ENCODE measurements around the gene ASTN2.

Gene ASTN2

DNA sequence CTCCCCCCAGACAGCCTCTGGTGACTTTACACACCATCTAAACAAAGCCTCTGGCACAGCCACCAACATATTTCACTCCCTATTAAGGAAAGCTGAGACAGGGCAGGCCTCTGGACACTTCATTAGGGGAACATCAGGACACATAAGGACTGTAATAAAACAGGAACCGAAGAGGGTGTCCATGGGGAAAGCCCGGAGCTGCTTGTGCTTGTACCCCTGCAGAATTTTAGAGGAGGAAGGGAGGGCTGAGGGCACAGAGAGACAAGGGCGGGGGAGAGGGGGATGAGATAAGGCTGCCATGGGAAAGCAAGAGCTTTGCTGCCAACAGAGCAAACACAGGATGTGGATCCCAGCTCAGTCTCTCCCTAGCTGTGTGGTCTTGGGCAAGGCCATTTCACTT is 138.4 kb downstream of the ASTN2 start:
- Histone ChIP-seq H3K27ac (ENCODE audit: low read depth, low read length) (no peak overlapping the region), H3K9me3 (ENCODE audit: insufficient read depth, low read depth, low read length) (no peaks in the 10 kb centered on the region), H3K27me3 (ENCODE audit: insufficient read depth, low read length) (no peaks in the 10 kb centered on the region), H3K9ac (ENCODE audit: low read depth, low read length) (no peak overlapping the region), H3K4me1 (ENCODE audit: insufficient read depth, low read length) (peaks cover 5% of the 10 kb centered on the region; the same call in 1 of the 2 replicates), H3K36me3 (ENCODE audit: insufficient read depth, low read length) (no peaks in the 10 kb centered on the region), H3K4me3 (ENCODE audit: low read length) (no peak overlapping the region)
- WGBS = 87% methylated on average over 3 of the region's 3 CpGs

DNA sequence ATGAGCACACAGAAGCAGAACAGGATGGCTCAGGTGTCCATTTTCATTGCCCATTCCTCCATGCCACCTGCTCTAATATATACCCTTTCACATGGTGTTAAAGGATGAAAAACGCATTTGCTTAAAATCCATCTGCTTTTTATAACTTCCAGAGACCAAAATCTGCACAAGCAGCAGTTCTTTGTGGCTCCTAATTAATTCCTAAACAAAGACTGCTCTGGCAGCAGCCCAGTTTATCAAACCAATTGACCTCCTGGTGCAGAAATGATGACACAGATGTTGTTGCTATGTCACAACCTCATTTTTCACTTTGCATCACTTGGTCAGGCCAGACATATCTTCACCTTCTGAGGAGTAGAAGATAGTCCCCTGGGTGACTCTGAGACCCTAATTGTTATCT is 141.2 kb downstream of the ASTN2 start:
- Histone ChIP-seq H3K4me1 (ENCODE audit: insufficient read depth, low read length) (peaks cover 15% of the 10 kb centered on the region), H3K36me3 (ENCODE audit: insufficient read depth, low read length) (no peaks in the 10 kb centered on the region)
- WGBS = 94% methylated on average over 1 of the region's 1 CpG

DNA sequence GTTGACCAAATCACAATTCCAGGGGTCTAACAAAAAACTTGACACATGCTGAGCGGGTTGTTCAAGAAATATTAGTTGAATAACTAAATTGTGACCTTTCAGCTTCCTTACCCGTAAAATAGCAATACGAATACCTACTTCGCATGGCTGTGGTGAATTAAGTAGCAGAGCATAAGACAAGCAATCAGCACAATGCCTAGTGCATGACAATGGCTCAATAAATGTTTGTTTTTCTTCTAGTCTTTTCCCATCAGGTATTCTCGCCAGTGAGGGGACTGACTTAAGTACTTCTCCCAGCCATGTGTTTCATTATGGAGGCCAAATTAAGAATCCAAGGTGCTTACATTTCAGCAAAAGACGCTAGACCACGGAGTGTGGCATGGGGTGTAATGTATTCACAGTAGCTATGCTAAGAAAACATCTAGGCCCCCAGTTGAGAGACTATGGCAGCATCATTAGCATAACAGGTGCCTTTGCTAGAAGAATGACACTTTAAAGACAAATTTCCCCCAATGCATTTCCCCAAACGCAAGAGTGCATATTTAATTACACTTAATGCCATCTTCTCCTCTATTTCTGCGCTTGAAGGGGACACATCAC is 145.9 kb downstream of the ASTN2 start:
- Histone ChIP-seq H3K9ac (ENCODE audit: low read depth, low read length) (no peak overlapping the region), H3K4me3 (ENCODE audit: low read length) (no peak overlapping the region), H3K27me3 (ENCODE audit: insufficient read depth, low read length) (peaks cover 20% of the 10 kb centered on the region), H3K4me1 (ENCODE audit: insufficient read depth, low read length) (peaks cover 15% of the 10 kb centered on the region), H3K27ac (ENCODE audit: low read depth, low read length) (no peak overlapping the region), H3K36me3 (ENCODE audit: insufficient read depth, low read length) (no peaks in the 10 kb centered on the region), H3K9me3 (ENCODE audit: insufficient read depth, low read depth, low read length) (no peaks in the 10 kb centered on the region)
- WGBS = 42% methylated on average over 9 of the region's 9 CpGs

More for the DNA sequence above, 141.2 kb downstream of the ASTN2 start:
- peaks cover 7% of the 10 kb centered on the region for H3K27me3 ChIP-seq (ENCODE audit: insufficient read depth, low read length)
- H3K9ac ChIP-seq (ENCODE audit: low read depth, low read length) = no peak overlapping the region
- H3K9me3 ChIP-seq (ENCODE audit: insufficient read depth, low read depth, low read length) = no peaks in the 10 kb centered on the region
- H3K4me3 ChIP-seq (ENCODE audit: low read length) = no peak overlapping the region
- H3K27ac ChIP-seq (ENCODE audit: low read depth, low read length) = no peak overlapping the region

DNA sequence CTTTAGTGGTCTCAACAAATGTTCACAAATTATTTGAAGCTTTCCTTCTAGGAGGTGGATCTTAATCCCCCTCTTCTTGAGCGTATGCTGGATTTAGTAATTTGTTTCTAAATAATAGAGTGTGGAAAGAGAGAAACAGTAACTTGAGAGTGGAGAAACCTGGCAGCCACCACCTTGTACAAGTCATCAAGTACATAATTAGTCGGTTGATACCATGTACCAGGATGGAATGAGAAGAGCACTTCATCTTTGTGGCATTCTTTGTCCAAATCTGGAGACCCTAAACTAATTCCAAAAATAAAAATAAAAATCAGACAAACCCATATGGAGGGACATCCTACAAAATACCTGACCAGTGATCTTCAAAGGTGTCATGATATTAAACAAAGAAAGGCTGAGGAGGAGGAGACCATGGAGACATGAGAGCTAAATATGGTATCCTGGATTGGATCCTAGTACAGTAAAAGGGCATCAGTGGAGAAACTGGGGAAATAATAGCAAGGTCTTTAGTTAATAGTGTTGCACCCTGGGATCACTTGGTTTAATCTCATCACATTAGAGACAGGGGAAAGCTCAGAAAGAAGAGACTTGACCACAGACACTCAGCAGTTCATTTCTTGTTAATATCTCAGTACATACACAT is 147.9 kb downstream of the ASTN2 start:
- peaks cover 15% of the 10 kb centered on the region for H3K4me1 ChIP-seq (ENCODE audit: insufficient read depth, low read length)
- H3K27ac ChIP-seq (ENCODE audit: low read depth, low read length) = no peak overlapping the region
- no peak overlapping the region for H3K9ac ChIP-seq (ENCODE audit: low read depth, low read length)
- peaks cover 20% of the 10 kb centered on the region for H3K27me3 ChIP-seq (ENCODE audit: insufficient read depth, low read length)
- H3K36me3 ChIP-seq (ENCODE audit: insufficient read depth, low read length) = no peaks in the 10 kb centered on the region
- 100% methylated on average over 2 of the region's 2 CpGs for WGBS
- H3K4me3 ChIP-seq (ENCODE audit: low read length) = no peak overlapping the region
- no peaks in the 10 kb centered on the region for H3K9me3 ChIP-seq (ENCODE audit: insufficient read depth, low read depth, low read length)

DNA sequence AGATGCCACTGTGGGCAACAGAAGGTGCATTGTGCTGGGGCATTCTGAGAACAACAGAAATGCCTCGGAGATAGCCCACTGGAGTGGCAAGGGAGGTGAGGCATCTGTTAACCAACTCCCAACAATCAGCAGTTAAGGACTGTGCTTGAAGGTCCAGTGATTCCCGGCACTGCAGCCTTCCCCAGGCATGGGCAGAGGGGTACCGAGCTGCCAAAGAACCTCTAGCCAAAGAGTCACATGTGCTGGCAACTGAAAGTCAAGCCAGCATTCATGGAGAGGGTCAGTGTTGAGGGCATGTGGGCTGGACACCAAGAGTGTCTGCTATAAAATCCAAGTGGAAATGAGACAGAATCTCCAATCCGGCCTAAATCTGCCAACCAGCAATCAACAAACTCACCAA is 149.6 kb downstream of the ASTN2 start:
- 95% methylated on average over 3 of the region's 4 CpGs for WGBS
- no peaks in the 10 kb centered on the region for H3K36me3 ChIP-seq (ENCODE audit: insufficient read depth, low read length)

DNA sequence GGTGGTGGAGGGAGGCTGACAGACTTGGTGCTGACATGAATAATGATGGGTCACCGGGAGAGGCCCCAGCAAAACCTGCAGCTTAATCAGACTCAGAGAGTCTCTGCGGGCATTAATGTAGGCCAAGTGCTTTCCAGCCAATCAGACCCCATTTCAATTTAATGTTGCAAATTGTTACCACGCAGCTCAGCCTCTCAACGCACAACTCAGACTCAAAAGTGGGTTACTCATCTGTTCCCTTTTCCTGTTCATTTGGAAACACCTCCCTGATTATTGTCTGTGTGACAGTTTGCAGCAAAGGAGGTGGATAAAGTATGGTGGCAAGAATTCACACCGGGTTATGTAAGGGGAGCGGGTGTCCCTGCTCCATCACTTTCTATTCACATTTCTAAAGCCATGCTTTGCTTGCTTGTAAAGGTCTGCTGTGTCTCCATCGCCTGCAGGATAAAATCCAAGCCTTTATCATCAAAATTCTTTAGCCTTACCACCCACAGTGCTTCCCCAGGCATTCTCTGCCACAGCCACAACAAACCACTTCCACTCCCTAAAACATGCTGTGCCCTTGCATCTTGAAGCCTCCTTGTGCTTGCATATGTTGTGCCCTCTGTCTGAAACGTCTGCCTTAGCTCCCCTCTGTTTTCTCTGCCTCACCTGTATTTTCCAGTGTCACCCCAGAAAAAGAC is 156.5 kb downstream of the ASTN2 start:
- H3K27me3 ChIP-seq (ENCODE audit: insufficient read depth, low read length) = no peaks in the 10 kb centered on the region
- no peak overlapping the region for H3K4me3 ChIP-seq (ENCODE audit: low read length)
- no peaks in the 10 kb centered on the region for H3K9me3 ChIP-seq (ENCODE audit: insufficient read depth, low read depth, low read length)
- WGBS = 70% methylated on average over 7 of the region's 8 CpGs
- H3K9ac ChIP-seq (ENCODE audit: low read depth, low read length) = no peak overlapping the region
- H3K27ac ChIP-seq (ENCODE audit: low read depth, low read length) = no peak overlapping the region
- H3K4me1 ChIP-seq (ENCODE audit: insufficient read depth, low read length) = peaks cover 6% of the 10 kb centered on the region; the same call in 1 of the 2 replicates
- no peaks in the 10 kb centered on the region for H3K36me3 ChIP-seq (ENCODE audit: insufficient read depth, low read length)

More for the DNA sequence above, 149.6 kb downstream of the ASTN2 start:
- H3K4me1 ChIP-seq (ENCODE audit: insufficient read depth, low read length) = peaks cover 15% of the 10 kb centered on the region
- no peak overlapping the region for H3K9ac ChIP-seq (ENCODE audit: low read depth, low read length)
- H3K27ac ChIP-seq (ENCODE audit: low read depth, low read length) = no peak overlapping the region
- H3K9me3 ChIP-seq (ENCODE audit: insufficient read depth, low read depth, low read length) = no peaks in the 10 kb centered on the region
- H3K27me3 ChIP-seq (ENCODE audit: insufficient read depth, low read length) = peaks cover 17% of the 10 kb centered on the region
- H3K4me3 ChIP-seq (ENCODE audit: low read length) = no peak overlapping the region

DNA sequence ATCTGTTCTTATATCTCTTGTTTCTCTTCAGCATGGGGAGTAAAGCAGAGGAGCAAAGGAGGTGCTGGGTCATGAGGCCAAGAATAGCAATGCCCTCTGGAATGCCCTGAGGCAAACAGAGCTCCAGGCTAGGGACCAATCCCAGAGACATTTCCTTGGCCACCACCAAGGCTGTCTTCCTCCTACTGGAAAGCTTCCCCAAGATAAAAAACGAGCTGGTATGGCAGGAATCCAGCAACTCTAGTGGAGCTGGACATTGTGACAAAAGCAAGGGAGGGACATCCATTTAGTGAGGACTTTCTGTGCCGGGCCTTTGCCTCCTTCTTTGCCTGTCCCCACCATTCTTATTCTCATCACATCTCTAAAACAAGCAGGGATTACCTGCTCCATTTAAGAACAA is 161.6 kb downstream of the ASTN2 start:
- Histone ChIP-seq H3K27me3 (ENCODE audit: insufficient read depth, low read length) (no peaks in the 10 kb centered on the region), H3K36me3 (ENCODE audit: insufficient read depth, low read length) (no peaks in the 10 kb centered on the region), H3K4me3 (ENCODE audit: low read length) (no peak overlapping the region), H3K9ac (ENCODE audit: low read depth, low read length) (no peak overlapping the region), H3K9me3 (ENCODE audit: insufficient read depth, low read depth, low read length) (no peaks in the 10 kb centered on the region), H3K27ac (ENCODE audit: low read depth, low read length) (no peak overlapping the region), H3K4me1 (ENCODE audit: insufficient read depth, low read length) (peaks cover 2% of the 10 kb centered on the region; the same call in 1 of the 2 replicates)
- 70% methylated on average over 2 of the region's 2 CpGs for WGBS

DNA sequence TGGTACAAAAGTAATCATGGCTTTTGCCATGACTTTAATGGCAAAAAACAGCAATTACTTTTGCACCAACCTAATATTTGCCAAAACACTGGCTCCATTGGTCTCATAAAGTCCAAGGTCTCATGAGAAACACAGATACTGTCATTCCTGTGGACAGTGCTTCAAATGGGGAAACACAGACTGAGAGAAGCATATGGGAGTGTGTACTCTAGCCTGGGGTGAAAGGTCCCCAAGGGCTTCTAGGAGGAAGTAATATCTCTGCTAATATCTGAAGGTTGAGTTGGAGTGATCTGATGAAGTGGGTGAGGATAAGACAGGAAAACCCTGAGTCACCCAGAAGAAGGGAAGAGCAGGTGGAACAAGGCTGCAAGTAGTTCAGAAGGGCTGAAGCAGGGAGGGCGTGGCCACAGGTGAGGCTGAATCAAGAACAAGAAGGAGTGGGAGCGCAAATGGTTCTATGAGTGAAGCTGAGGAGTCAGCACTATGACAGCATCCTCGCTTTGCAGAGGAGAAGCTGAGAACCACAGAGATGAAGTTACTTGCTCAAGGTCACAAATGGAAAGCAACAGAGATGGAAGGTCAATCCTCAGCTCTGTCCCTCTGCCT is 164.1 kb downstream of the ASTN2 start:
- no peaks in the 10 kb centered on the region for H3K27me3 ChIP-seq (ENCODE audit: insufficient read depth, low read length)
- H3K36me3 ChIP-seq (ENCODE audit: insufficient read depth, low read length) = no peaks in the 10 kb centered on the region
- no peaks in the 10 kb centered on the region for H3K4me1 ChIP-seq (ENCODE audit: insufficient read depth, low read length)
- H3K27ac ChIP-seq (ENCODE audit: low read depth, low read length) = no peak overlapping the region
- H3K4me3 ChIP-seq (ENCODE audit: low read length) = no peak overlapping the region
- H3K9me3 ChIP-seq (ENCODE audit: insufficient read depth, low read depth, low read length) = no peaks in the 10 kb centered on the region
- 94% methylated on average over 3 of the region's 3 CpGs for WGBS
- no peak overlapping the region for H3K9ac ChIP-seq (ENCODE audit: low read depth, low read length)

DNA sequence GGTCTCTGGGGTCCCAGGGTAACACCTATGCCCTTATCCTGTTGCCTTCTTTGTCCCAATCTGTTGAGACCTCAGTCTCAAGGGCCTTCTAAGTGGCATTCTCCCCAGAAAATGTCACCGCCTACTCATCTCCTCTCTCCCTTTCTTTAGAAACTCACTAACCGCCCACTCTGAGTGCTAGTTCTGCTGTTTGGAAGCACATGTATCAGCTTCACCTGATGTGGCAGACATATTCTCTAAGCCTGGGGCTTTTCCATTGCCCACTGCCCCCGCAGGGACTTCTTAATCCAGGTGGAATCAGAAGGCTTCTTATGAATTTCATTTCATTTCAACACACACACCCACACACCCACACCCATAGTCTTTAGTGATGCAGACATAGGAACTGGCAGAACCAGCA is 165.1 kb downstream of the ASTN2 start:
- Histone ChIP-seq H3K4me1 (ENCODE audit: insufficient read depth, low read length) (no peaks in the 10 kb centered on the region), H3K27me3 (ENCODE audit: insufficient read depth, low read length) (no peaks in the 10 kb centered on the region), H3K9ac (ENCODE audit: low read depth, low read length) (no peak overlapping the region), H3K9me3 (ENCODE audit: insufficient read depth, low read depth, low read length) (no peaks in the 10 kb centered on the region), H3K4me3 (ENCODE audit: low read length) (no peak overlapping the region), H3K27ac (ENCODE audit: low read depth, low read length) (no peak overlapping the region), H3K36me3 (ENCODE audit: insufficient read depth, low read length) (no peaks in the 10 kb centered on the region)
- WGBS = 92% methylated on average over 3 of the region's 3 CpGs

DNA sequence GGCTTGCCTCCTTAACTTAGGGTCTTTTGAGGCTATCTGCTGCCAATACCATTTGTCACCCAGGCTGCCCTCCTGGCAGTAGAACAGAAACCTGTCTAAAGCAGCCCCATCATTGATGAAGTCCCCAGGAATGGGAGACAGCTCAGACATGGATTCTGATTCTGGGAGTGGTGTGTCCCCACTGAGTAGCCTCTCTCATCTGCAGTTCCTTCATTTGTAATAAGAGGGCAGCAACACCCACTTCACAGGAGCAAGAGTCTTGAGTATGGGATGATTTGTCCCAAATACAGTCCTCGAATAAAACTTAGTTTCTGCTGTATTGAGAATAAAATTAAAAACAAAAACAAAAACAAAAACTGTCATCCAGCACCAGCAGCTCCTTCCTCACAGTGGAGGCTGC is 167.6 kb downstream of the ASTN2 start:
- no peak overlapping the region for H3K9ac ChIP-seq (ENCODE audit: low read depth, low read length)

DNA sequence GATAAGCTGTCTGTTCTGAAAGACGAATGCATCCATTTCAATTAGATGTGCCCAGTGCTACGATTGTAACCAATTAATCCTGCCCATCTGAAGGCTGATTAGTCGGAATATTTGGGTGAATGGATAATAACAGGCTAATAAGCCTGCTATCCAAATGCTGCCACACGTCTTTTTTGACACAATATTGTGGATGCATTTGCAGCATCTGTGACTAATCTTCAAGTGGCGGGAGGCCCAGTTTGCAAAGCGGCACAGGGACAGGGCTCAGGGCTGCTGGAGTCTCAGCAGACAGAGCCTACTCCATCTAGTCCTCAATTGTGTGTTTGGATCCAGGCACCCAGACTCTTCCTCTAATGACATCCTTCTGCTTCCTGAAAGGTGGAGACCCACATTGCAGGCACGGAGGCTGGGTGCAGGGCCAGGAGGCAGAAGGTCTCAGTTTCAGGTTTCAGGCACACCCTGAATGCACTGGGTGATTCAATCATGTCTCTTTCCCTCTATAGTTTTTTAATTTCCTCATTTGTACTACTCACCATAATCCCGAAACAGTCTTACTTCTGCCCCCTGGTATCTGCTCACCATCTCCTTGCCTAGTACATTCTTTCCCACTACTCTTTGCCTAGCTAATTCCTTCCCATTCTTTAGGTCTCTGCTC is 169.6 kb downstream of the ASTN2 start:
- Histone ChIP-seq H3K27ac (ENCODE audit: low read depth, low read length) (no peak overlapping the region), H3K36me3 (ENCODE audit: insufficient read depth, low read length) (no peaks in the 10 kb centered on the region), H3K4me3 (ENCODE audit: low read length) (no peak overlapping the region), H3K27me3 (ENCODE audit: insufficient read depth, low read length) (no peaks in the 10 kb centered on the region), H3K4me1 (ENCODE audit: insufficient read depth, low read length) (no peaks in the 10 kb centered on the region), H3K9me3 (ENCODE audit: insufficient read depth, low read depth, low read length) (peaks cover 3% of the 10 kb centered on the region; the same call in 1 of the 2 replicates), H3K9ac (ENCODE audit: low read depth, low read length) (no peak overlapping the region)
- 93% methylated on average over 8 of the region's 8 CpGs for WGBS

More for the DNA sequence above, 167.6 kb downstream of the ASTN2 start:
- no peak overlapping the region for H3K4me3 ChIP-seq (ENCODE audit: low read length)
- no peak overlapping the region for H3K27ac ChIP-seq (ENCODE audit: low read depth, low read length)
- no peaks in the 10 kb centered on the region for H3K4me1 ChIP-seq (ENCODE audit: insufficient read depth, low read length)
- no peaks in the 10 kb centered on the region for H3K27me3 ChIP-seq (ENCODE audit: insufficient read depth, low read length)
- no CpG with 5 or more reads among the region's 1 CpG for WGBS
- H3K9me3 ChIP-seq (ENCODE audit: insufficient read depth, low read depth, low read length) = no peaks in the 10 kb centered on the region
- H3K36me3 ChIP-seq (ENCODE audit: insufficient read depth, low read length) = no peaks in the 10 kb centered on the region

Measured in HUES64 (cell line).